ENCODE measurements around the gene SIRT2.
"Not testable (repeated sequence)": the region's sequence is repeated elsewhere in the genome, so short reads cannot be mapped to it uniquely, and the experiment has no call there.

The SIRT2 gene

DNA sequence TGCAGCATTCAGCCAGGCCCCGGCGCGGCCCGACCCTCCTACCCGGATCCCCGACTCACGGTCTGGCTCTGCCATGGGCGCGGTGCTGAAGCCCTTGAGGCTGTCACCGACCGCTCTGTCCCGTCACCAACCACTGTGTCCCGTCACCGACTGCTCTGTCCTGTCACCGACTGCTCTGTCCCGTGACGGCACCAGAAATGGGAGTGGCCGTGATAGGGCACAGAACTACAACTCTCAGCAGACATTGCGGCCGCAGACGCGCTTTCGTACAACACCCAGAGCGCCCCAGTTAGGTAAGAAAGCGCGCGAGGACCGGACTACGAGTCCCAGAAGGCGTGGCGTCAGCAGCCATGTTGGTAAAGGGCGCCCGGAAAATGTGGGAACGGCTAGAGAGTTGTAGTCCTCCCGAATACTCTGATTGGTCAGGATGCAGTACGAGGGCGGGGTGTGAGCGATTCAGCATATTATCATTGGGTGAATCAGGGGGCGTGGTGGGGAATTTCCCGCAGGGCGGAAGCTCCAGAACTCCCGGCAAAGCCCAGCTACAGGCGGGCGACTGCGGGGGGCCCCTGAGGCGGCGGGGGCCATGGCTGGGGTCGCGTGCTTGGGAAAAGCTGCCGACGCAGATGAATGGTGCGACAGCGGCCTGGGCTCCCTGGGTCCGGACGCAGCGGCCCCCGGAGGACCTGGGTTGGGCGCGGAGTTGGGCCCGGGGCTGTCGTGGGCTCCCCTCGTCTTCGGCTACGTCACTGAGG, at the start of gene SIRT2, which contains the start of gene NFKBIB:
TSS of gene SIRT2 (minus strand) at position 172 of the 755 bp plus-strand sequence. CDS start at position 75, 97 bp downstream.
TSS of gene NFKBIB (plus strand) at position 523 of the 755 bp plus-strand sequence. CDS start at position 587, 64 bp downstream.
- DNase-seq: peak; percentile 99

DNA sequence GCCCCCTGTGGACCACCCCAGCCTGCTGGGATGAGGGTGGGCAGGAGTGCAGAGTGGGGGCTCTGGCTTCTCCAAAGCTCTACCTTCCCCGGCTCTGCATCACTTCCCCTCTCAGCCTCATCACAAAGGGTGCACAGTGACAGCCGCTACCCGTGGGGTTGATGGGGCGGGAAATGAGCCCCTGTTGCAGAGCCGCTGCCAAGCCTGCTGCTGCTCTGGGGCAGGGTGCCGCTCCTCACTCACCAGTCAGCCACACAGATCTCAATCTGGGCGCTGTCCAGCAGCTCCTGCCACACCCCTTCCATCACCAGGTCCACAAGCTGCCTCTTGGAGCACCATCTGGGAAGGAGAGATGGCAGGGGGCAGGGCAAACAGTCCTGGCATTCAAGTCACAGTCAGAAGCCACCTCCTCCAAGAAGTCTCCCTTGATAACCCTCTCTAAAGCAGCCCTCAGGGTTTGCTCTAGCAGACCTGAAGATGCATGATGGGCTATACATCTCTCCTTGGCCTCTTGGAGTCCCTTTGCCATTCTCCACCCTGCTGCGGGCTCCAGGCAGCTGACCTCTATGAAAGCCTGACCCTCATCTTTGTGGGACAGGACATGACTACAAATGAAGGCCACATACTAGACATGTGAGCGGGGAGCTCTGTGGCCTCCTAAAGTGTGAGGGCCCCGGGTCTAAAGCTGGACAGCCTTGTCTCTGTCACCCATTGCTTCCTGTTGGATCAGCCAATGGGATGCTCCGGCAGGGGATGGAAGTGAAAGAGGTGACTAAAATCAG, 47.0 kb upstream of the SIRT2 start:
- no peak for DNase-seq

DNA sequence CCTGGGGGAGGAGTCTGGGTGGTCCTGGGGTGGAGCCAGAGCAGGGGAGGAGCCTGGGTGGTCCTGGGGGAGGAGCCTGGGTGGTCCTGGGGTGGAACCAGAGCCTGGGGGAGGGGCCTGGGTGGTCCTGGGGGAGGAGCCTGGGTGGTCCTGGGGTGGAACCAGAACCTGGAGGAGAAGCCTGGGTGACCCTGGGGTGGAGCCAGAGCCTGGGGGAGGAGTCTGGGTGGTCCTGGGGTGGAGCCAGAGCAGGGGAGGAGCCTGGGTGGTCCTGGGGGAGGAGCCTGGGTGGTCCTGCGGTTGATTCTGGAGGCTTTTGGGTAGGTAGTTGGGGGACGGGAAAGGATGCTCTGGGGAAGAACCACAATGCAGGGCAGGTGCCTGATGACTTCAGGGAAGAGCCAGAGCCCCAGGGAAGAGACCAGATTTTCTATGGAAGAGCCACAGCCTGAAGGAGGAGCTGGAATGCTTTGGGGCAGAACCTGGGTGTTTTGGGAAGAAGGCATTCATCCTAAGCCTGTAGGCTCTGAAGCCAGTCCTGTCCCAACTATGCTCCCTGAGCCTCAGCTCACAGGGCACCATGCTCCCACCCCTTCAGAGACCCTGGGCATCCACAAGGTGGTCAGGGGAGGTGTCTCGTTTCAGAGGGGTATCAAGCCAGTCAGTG, 46.3 kb upstream of the SIRT2 start:
- DNase-seq: no peak

DNA sequence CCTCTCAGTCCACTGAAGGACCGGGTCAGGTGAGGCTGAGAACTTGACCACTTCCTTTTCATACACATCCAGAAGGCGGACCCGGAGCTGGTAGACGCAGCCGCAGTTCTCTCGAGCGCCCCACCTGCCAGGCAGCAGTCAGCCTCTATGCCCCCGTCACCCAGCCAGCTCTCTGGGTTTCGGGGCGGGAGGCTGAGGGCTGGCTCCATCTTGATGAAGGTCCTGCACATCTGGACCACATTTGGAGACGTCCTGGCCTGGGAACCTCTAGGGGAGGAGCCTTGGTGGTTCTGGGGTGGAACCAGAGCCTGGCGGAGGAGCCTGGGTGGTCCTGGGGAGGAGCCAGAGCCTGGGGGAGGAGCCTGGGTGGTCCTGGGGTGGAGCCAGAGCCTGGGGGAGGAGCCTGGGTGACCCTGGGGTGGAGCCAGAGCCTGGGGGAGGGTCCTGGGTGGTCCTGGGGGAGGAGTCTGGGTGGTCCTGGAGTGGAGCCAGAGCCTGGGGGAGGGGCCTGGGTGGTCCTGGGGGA, 45.6 kb upstream of the SIRT2 start:
- no peak for DNase-seq

DNA sequence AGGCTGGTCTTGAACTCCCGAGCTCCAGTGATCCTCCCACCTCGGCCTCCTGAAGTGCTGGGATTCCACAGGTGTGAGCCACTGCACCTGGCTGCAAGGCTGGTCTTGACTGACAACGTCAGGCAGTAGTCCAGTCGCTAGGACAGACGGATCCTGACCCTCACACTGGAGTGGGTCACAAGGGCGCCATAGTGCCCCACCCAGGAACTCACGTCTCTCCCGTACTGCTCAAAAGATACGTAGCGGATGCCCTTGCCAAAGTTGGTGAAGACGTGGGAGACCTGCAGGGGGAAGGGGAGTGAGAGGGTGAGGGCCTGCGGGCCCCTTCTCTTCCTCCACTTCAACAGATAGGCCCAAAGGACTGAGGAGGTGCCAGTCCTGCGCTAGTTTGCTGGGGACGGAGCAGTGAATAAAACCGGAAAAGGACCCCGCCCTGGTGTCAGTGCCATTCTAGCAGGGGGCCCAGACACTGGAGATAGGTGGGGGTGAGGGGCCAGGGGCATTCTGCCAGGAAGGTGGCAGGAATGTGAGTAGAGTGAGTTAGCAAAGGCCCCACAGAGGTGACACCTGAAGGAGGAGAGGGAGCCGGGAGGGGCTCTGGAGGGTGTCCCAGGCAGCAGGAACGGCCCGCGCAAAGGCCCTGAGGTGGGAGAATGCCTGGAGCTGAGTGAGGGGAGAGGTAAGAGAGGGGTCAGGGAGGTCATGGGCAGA, 43.2 kb upstream of the SIRT2 start:
- no peak for DNase-seq

DNA sequence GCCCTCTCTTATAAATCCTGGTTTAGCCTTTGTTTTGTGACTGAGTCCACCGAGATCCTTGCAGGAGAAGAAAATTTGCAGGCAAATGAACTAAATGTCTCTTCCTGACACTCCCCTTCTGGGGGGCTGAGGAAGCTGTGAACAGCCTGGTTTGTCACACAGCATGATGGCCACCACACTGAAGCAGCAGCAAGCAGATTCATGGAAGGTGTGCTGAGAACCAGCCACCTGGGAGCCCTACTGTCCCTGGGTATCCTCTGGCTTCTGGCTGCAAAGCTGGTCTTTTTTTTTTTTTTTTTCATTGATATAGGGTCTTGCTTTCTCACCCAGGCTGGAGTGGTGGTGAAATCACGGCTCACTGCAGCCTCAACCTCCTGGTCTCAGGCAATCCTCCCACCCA, 42.6 kb upstream of the SIRT2 start:
- no peak for DNase-seq

DNA sequence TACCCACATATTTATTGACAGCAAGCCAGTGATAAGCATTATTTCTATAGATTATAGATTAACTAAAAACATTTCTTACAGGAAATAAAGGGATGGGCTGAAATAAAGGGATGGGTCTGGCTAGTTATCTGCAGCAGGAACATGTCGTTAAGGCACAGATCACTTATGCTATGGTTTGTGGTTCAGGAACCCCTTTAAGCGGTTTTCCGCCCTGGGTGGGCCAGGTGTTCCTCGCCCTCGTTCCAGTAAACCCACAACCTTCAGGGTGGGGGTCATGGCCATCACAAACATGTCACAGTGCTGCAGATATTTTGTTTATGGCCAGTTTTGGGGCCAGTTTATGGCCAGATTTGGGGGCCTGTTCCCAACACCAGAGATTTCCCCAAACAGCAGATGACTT, 42.0 kb upstream of the SIRT2 start:
- not testable (repeated sequence) for DNase-seq

DNA sequence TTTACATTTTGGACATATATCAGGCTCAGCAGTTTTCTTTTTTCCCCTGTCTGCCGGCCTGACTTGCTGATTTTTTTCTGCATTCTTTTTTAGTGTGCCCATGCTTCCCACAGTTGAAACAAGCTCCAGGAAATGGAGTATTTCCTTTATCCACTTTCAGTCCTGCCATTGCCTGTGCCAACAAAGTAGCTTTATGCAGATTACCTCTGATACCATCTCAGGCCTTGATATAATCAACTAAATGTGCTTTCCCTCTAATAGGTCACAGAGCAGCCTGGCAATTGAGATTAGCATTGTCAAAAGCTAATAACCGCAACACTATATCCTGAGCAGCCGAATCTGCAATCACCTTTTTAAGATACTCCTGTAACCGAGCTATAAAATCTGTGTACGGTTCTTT, 40.5 kb upstream of the SIRT2 start:
- DNase-seq: no peak

DNA sequence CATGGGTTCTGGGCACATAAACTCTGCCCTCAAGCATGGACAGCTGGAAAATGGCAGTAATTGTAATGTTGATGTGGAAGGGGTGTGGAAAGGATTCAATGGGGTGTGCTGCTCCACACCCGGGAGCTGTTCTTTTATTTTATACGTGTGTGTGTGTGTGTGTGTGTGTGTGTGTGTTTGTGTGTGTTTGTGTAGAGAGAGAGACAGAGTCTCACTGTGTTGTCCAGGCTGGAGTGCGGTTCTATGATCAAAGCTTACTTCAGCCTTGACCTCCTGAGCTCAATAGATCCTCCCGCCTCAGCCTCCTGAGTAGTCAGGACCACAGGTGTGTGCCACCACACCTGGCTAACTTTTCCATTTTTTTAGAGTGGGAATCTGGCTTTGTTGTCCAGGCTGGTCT, 34.1 kb upstream of the SIRT2 start:
- no peak for DNase-seq

DNA sequence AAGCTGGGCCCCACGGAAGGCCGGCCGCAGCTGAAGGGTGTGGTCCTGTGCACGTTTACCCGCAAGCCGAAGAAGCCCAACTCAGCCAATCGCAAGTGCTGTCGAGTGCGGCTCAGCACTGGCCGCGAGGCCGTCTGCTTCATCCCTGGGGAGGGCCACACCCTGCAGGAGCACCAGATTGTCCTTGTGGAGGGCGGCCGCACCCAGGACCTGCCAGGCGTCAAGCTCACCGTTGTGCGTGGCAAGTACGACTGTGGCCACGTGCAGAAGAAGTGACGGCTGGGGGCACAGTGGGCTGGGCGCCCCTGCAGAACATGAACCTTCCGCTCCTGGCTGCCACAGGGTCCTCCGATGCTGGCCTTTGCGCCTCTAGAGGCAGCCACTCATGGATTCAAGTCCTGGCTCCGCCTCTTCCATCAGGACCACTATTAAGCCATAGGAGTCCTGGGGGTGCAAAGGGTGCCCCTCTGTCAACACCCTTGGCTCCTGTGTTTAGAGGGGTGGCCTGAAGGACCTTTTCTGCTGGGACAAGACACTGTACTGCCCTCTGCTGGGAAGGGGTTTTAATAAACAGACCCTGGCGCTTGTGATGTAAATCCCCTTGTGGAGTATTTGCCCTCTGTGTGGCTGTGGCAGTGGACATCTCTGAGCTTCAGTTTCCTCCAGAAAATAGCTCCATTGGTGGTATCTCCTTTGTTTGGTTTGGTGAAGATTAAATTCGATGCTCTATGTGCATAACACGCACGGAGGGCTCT, 33.2 kb upstream of the SIRT2 start:
- peak in 1 of 2 experiments; percentile 37 for DNase-seq

DNA sequence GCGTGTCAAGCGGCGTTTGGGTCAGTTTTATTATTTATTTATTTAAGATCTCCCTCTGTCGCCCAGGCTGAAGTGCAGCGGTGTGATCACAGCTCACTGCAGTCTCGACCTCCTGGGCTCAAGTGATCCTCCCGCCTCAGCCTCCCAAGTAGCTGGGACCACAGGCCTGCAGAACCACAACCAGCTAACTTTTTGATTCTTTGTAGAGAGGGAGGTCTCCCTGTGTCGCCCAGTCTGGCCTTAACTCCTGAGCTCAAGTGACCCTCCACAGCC, 32.0 kb upstream of the SIRT2 start:
- no peak for DNase-seq

DNA sequence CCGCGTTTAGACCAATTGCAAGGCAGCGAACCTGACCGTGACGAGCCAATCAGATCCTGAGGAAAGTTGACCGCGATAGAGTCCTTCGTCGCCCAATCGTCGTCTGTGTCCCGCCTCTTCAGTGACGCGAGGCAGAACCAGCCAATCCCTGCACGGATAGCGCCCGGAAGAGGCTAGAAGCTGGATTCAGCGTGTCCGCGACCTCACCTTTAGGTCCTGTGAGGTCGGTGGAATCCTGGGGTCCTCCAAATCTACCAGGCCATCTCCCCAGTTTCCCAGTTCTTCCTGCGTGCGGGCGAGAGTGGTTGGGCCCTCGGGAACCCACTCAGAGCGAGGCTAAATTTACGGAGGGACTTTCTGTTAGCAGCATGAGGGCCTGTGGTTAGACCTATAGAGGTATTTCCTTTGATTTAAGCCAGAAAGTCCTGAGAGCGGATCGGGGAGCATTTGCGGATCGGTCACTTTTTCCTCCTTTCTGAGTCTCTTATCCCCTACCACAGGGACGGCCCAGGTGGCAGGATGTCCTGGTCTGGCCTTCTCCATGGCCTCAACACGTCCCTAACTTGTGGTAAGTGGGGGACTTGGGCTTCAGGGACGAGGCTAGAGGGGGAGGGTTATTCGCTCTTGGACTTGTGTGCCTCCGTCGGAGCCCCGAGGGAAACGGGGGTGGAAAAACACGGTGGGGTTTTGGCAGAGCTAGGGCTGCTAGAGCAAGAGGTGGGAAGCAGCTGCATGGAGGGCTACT, 31.5 kb upstream of the SIRT2 start, which contains the start of gene MRPS12:
TSS of gene MRPS12 (plus strand) at position 169 of the 745 bp plus-strand sequence. CDS start at position 520, 351 bp downstream.
- DNase-seq: peak; percentile 98

DNA sequence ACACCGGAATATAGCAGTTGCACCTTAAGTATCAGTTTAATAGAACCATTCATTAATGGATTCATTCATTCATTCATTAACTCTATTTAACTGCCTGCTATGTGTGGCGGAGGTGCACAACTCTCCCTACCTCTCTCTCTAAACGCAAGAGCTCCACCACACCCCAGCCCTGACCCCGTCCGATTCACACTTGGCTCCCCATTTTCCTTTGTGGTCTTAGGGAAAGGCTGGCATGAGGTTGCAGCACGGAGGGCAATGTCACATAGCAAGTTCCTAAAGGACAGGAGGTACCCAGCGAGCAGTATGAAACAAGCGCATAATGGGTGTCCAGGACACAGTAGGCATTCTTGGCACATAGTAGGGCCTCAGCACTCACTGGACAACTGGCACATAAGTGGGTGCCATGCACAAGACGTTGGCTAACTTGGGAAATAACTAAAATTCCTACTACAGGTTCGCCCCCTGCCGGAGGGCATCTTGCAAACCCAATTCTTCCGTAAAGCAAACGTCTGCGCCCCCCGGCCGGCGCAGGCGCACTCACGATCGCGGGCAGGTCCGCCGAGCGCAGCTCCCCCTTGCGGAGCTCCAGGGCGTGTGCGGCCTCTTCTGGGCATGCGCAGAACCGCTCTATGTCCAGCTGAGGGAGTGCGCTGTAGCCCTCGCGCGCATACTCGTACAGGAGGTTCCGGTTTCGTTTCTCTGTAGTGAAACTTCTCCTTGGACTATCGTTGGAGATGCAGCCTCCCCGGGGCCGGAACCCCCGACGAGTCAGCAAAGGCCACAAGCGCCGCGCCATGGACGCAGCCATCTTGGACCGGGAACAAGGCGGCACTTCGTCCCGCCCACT, 30.7 kb upstream of the SIRT2 start, which contains the start of gene SARS2:
TSS of gene SARS2 (minus strand) at position 835 of the 847 bp plus-strand sequence. CDS start at position 808, 27 bp downstream.
- DNase-seq: peak; percentile 89 to 92

DNA sequence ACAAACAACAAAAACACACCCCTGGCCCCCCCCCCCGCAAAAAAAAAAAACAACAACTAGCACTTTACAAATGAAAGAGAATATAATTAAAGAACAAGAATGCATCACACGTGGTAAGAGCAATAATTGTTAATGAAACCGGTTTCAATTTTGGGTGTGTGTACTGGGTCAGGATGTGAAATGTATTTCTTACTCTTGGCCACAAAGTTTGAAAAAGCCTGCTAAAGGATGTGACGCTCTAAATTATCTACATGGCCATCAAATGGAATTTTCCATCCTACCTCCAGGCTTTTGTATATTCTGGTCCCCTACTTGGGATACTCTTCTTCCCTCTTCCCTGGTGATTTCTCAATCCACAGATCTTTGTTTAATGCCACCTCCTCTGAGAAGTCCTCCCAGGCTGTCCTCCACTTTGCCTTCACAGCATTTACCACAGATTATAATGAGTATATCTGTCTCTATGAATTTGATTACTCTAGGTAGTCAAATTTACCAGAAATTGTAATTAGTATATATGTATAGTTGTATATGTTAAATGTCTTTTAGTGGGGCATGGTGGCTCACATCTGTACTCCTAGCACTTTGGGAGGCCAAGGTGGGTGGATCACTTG, 29.1 kb upstream of the SIRT2 start:
- no peak for DNase-seq

DNA sequence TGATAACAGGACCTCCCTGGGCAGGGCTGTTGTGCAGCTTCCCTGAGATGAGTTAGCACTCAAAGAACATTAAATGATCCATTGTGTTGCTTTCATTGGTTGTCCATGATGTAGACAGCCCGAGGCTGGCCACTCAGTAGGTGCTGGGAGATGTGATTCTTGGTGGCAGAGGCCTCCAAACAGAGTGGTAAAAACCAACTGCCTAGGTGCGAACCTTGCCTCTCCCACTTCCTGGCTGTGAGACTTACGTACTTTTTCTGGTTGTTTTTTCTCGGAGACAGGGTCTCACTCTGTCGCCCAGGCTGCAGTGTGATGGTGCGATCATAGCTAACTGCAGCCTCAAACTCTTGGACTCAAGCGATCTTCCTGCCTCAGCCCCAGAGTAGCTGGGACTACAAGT, 25.0 kb upstream of the SIRT2 start:
- DNase-seq: no peak

DNA sequence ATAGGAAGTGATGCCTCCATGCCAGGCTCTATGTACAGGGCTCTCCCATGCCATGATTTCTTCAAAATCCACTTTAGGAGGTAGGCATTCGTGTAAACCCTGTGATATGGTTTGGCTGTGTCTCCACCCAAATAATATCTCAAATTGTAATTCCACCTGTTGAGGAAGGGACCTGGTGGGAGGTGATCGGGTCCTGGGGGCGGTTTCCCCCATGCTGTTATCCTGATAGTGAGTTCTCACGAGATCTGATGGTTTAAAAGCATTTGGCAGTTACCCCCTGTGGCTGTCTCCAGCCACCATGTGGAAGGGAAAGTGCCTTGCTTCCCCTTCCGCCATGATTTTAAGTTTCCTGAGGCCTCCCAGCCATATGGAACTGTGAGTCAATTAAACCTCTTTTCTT, 23.1 kb upstream of the SIRT2 start:
- no peak for DNase-seq

DNA sequence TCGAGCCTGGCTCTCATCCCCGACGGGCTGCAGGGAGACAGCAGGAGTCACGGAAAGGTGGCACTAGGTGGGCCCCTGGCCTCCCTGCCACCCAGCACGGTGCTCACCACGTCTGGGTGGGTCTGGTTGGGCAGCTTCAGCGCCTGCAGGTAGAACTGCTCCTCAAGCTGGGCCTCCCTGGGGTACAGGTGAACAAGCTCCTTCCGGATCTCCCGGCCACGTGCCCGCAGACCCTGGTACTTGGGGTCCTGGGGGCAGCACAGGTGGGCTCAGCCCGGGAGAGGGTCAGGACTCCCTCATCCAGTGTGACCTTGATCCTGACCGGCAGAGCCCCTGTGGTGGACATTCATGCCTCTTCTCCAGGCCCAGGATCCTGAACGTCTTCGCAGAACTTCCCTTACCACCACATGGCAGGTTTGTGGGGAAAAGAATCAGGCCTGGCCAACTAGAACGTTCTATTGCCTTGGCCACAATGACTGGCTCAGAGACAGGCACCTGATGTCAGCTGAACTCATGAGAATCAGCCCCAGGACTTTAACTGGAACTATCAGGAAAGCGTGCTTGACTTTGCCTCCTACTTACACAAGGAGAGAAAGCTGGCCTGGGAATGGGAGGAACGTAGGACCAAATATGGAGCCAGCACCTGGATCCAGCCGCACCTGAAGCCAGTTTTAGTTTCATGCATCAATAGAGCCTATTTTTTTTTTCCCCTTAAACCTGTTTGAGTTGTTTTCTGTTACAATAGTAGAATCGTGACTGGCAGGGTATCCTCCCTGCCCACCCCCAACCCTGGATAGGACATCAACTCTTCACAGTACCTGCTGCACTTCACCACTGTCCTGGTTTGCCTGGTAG, 22.2 kb upstream of the SIRT2 start:
- DNase-seq: no peak

DNA sequence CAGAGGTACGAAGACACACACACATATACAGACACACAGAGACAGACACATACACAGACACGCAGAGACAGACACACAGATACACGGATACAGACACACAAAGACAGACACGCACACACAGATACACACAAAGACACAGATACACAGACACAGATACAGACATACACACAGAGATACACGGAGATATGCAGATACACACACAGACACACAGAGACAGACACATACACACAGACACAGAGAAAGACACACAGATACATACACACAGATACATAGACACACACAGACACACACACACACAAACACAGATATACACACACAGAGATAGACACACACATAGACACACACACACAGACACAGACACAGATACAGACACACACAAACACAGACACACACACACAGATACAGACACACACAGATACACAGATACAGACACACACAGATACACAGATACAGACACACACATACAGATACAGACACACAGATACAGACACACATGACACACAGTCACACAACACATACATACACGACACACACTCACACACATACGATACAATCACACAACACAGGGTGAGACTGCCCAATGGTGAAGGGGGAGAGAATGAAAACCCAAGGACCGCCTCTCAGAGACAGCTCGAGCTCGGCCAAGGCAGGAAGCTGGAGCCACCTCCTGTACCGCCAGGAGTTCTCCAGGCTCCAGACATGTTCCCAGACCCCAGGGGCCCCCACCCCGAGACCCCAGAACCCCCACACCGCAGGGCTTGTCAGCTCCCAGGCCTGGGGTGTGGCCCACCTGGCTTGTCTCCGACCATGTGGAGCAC, 21.4 kb upstream of the SIRT2 start:
- DNase-seq: no peak
